Hippocampal formation (tissue), 2 donors: ENCODE data around the gene KCNH8.

ENCODE experiments used
- DNase-seq, 2 donors: peaks; one replicate each; lab custom pipeline; 2025; lab: John Stamatoyannopoulos, UW

KCNH8 gene

DNA sequence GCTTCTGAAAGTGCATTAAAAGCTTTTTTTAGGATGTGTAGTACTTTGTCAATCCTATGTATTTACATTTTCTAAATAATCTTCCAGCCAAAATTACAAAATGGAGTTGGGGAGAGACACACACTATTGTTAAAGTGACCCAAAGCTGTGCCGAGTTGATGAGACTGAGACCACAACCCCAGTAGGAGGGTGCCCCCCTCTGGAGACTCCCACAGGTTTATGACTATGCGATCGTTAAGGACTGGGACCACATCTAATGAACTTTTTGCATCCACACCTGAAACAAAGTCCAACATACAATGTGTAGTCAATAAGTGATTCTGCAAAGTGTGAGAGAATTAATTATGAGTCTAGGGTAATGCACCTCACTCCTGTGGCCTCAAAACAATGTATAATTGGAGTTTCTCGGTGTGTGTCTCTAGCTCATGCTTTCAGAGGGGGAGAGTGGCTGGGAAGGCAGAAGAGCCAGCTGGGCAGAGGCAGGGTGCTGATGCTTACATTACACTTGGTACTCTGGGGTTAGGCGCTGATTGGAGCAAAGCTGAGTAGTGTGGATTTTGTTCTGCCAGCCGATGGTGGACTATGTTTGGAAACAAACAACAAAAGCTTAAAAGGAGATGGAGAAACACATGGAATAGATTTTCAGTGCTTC lies 102.8 kb downstream of the KCNH8 start:
- peak in 1 of 2 donors; percentile 5 for DNase-seq

DNA sequence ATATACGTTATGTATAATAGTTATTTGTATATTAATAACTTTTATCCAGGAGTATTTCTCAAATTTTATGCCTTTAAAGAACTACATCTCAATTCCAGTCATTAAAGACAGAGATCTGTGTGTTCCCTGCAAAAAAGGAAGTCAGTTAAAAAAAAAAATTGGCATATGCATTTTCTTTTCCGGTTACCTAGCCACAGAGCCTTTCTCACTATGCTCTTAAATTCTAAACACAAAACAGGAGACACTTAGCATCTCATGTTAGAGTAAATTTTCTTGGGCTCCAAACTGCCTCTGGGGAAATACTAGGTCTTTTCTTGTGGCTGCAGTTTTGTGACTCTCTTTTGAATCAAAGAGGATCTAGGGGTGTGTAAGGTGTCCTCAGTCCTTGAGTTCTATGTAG lies 105.9 kb downstream of the KCNH8 start:
- no peak for DNase-seq

DNA sequence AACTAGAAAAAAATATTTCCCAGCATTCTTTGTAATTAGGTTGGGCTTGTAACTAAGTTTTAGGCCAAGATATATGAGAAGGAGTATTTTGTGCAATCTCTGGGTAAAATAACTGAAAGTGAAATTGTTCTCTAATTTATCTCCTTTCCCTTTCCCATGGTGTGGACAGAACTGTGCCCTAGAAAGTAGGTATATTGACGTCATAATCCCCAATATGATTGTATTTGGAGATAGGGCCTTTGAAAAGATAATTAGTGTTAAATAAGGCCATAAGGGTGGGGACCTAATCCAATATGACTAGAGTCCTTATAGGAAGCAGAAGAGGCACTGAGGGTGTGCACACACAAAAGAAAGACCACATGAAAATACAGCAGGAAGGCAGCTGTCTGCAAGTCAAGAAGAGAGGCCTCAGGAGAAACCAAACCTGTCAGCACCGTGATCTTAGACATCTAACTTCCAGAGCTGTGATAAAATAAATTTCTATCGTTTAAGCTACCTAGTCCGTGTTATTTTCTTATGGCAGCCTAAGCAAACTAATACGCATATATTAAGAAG lies 106.6 kb downstream of the KCNH8 start:
- DNase-seq: no peak

DNA sequence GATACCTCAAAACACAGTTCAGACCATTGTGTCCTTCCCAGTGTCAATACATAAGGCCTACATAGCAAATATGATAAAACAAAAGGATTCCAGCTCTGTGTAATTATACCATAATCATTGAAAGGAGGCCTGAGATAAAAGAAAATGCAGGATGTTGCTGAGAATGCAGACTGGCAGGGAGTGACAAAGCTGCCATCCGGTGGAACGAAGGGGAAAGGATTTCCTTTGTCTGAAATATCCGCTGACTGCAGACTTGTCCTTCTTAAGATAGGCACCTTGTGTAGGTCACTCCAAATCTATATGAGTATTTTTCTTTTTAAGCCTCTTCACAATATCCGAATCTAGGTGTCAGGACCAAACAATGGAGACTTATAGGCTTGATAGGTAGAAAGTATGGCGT lies 108.0 kb downstream of the KCNH8 start:
- DNase-seq: no peak

DNA sequence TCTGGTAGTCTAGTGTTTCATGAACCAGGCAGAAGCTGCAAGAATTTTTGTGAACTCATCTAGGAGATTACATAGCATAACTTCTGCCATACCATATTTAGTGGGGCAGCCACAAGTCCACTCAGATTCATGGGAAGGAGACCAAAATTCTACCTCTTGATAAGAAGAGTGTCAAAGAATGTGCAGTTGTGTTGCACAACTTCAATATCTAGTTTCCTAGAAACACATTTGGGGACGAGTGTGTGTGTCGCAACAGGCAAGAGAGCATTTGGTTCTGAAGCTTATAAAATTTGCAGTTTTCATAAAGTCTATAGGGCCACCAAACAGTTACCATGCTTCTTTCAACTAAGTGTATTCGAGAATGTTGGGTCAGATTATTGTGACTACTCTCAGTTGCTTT lies 115.3 kb downstream of the KCNH8 start:
- DNase-seq: no peak

DNA sequence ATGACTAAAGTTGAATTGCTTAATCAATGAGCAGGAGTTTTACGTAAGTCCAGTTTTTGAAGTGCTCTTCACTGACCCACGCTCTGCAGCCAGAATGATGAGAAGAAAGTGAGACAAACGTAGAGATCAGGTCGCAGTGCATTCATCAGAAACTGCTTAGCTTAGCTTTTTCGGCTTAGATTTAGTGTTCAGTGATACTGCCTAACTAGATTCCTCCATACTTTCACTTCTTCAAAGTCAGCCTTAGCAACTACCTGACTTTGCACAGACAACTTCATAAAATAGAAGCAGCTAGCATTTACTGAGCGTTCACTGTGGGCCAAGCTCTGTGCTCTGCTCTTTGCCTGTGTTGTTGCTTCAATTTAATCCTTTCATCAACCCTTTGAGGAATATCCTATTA lies 116.1 kb downstream of the KCNH8 start:
- DNase-seq: no peak

DNA sequence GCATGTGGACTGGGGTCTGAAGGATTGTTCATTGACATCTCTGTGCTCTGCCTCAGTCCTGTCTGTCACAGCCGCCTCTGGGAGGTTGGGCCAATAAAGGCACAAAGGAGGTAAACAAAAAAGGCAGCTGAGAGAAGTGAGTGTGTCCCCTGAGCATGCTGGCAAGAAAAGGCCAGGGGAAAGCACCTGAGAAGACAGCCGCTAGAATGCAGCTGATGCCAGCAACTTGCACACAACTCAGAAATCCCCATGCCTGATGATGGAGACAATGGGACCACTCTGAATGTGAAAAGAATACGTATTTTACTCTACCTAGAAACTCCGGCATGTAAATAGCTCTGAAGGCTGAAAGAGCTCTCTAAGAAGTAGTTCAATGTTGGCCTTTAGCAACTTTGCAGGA lies 118.7 kb downstream of the KCNH8 start:
- DNase-seq: no peak

DNA sequence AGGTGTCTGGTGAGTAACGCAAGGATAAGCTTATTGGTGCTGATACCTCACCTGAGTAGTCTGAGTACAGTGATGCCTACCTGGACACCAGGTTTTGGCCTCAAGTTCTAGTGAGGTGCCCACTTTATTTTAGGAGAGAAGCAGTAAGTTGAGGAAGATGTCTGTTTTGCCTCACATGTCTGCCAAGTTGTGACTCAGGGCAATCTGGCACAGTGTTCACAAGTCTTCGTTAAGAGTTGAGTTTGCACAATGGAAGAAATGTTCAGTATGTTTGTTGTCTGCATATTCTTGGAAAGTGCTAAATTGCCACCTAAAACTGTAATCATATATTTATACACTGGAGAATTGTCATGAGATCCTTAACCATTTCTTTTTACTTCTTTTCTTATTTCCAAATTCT lies 122.2 kb downstream of the KCNH8 start:
- DNase-seq: no peak

DNA sequence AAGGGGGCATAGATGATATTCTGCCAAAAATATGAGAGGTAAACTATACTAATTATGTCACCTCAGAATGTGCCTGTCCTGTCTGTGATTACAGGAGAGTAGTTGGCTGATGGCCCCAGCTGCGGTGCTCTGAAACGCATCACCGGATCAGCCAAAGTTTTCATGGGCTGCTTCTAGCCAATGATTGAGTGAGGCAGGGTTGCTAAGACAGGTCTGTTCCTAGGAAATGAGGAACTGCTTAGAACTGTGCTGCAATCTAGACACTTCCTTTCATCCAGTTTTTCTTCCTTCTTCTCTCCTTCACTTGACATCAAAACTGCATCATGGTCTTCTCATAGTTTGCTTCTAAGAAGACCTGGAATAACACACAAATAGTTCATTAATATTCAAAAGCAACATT lies 124.0 kb downstream of the KCNH8 start:
- DNase-seq: no peak

DNA sequence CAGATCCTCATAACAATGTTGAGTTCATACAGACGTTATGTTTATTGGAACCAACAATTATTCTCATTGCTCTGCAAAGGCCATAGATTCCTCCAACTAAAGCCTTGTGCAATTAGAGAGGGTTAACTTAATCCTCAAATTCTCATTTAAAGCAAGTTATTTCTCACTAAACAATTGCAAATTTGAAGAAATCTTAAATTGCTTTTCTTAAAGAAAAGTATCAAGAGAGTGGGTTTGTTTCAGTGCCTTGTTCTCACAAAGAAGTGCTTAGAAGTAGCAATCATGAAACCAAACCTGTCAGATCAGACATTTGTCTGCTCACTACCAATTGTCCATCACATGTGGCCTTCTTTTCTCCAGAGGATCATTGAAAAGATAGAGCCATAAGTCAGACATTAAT lies 124.8 kb downstream of the KCNH8 start:
- no peak for DNase-seq

DNA sequence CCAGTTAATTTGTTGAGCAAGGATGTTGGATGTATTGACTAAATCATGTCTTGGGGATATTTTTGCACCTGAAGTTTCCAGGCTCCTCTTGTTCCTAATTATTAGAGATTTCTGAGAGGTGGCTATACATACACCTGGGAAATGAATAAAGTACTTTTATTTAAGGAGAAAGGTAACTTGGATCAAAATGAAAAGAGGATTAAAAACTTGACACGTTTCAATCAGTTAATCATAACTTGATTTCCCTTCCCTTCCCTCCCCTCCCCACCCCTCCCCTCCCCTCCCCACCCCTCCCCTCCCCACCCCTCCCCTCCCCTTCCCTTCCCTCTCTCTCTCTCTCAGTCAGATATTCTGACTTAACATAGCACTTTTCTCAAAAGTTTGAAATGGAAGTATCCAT lies 126.3 kb downstream of the KCNH8 start:
- no peak for DNase-seq

DNA sequence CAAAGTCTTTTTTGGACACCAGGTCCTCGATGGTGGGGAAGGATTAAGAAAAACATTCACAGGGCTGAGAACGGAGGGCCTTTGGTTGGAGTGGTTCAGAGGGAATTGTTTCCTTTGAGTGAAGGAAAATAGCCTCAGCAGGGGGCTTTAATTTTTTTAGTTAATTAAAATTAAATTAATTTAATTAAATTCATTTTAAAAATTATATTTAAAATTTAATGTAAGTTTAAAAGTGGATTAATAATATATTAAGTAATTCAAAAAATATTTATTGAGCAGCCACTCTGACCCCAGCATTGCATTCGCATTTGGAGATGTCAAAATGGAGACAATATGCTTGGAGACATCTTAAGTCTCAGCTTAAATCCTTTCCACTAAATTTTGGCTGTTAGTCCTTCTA lies 136.7 kb downstream of the KCNH8 start:
- DNase-seq: no peak

DNA sequence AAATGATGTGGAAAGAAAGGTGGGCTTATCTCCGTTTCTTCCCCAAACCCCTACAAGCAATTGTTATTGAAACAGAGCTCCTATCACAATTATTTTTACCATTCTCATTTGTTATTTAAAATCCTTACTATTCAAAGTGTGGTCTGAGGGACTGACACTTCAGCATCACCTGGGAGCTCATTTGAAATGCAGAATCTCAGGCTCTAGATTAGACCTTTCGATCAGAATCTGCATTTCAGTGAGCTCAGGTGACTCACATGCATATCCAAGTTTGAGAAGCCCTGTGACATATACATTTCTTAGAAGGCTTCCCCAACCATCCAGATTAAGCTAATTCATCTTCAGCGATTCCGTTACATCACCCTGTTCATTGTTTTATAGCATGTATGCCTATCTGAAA lies 145.0 kb downstream of the KCNH8 start:
- DNase-seq: no peak

DNA sequence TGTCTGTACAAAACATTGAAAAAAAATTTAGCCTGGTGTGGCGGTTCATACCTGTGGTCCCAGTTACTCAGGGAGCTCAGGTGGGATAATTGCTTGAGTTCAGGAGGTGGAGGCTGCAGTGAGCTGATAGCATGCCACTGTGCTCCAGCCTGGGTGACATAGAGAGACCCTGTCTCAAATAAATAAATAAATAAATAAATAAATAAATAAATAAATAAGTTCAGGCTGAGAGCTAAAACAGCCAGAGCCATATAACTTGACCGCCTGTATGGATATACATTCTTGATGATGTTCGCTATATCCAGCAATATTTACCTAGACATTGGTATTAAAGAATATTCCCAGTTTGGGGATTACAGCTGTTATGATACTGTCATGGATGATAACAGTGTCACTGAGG lies 146.9 kb downstream of the KCNH8 start:
- DNase-seq: no peak

DNA sequence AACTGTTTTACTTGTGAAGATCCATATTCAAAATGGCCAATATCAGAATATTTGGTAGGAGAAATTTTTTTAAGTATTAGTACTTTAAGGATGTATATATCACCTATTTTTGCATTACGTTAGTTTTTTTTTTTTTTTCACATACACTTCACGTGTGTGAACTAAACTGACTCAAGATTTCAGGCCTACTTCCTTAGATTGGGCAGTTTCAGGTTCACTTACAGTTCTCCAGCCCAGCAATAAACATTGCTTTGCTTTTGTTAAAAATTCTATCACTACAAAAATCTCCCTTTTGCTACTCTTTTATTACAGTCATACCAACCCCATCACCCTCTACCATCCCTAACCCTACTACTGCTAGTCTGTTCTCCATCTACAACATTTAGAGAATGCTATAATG lies 183.6 kb downstream of the KCNH8 start:
- DNase-seq: no peak

DNA sequence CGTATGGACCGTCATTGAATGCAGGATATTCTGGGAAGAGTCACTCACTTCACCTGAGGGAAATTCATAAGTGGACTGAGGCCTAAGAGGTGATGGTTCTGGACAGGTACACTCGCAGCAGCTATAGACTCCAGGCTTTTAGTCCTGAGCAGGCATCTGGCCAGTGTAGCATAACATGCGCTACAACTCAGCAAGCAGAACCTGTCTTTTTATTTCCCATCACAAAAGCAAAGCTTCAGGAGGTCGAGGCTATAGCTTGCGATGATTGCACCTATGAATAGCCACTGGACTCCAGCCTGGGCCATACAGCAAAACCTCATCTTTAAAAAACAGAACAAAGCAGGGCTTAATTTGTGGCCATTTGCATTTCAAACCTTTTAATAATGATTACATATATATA lies 185.8 kb downstream of the KCNH8 start:
- DNase-seq: no peak

DNA sequence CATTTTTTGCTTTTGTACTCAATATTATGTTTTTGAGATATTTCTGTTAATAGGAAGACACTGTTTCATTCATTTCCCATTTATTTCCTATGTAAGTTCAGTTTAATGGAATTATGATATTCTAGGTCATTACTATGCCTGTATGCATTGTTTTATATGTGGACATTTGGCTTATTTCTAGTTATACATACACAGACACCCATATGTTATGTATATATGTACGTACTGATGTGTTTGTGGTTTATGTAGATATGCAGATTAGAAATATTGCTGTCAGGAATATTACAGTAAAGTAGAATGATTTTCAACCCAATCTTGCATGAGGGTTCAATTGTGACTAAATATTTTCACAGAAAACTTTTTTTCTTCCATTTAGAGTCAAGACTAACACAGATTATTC lies 190.5 kb downstream of the KCNH8 start:
- DNase-seq: no peak

DNA sequence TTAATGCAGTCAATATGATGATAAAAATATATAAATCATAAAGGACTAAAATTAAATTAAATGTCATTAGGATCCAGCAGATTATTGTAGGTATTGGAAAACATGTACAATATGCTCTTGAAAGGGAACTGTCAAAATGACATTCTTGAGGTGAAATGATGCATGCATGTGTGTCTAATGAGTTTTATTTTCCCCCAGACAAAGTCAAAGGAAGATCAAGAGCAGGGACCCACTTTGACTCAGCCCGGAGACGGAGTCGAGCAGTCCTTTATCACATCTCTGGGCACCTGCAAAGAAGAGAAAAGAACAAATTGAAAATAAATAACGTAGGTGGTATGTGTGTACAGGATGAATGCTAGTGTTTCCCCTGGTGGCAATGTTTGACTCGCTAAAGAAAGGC lies 194.1 kb downstream of the KCNH8 start:
- no peak for DNase-seq

DNA sequence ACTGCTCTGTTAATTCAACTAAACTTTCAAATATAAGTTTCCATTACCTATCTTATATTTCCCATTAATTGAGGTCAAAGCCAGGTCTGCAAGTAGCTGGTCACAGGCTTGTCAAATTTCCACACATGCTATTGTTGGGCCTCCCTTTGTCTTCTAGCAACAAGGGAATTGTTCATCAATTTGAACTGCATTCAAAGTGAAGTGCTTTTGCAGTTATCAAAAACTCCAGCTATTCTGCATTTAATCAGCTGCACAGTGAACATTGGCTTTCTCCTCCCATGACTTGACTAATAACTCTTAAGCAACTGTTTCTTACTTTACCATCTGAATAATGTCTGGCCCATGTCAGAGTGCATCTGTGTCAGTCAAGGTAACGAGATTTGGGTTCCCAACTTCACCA lies 198.4 kb downstream of the KCNH8 start:
- DNase-seq: peak in 1 of 2 donors; percentile 27

DNA sequence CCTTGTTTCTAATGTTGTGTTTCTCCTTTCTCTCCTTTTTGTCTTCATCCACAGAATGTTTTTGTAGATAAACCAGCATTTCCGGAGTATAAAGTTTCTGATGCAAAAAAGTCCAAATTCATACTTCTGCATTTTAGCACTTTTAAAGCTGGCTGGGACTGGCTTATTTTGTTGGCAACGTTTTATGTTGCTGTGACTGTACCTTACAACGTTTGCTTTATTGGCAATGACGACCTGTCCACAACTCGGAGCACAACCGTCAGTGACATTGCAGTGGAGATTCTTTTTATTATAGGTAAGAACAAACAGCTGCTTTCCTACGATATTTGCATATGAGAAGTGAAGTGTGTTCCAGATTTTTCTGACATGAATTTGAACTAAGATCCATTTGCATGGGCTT lies 199.4 kb downstream of the KCNH8 start:
- no peak for DNase-seq

DNA sequence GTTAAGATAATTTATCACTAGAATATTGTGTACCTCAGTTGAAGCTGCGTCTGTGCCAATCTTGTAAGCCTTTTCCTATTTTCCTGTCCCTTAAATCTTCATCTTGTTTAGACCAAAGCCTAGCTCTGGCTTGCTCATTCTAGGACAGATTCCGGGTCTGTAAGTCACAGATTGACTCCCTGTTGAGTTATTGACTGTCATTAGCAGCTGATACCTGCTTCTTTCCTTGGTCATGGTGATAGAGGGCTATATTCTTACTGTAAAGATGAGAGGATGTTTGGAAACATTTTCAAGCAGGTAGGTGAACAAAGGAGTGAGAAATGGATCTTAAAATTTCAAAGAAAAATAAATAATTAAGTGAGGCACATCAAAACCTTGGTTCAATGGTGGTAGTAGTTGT lies 200.2 kb downstream of the KCNH8 start:
- no peak for DNase-seq

DNA sequence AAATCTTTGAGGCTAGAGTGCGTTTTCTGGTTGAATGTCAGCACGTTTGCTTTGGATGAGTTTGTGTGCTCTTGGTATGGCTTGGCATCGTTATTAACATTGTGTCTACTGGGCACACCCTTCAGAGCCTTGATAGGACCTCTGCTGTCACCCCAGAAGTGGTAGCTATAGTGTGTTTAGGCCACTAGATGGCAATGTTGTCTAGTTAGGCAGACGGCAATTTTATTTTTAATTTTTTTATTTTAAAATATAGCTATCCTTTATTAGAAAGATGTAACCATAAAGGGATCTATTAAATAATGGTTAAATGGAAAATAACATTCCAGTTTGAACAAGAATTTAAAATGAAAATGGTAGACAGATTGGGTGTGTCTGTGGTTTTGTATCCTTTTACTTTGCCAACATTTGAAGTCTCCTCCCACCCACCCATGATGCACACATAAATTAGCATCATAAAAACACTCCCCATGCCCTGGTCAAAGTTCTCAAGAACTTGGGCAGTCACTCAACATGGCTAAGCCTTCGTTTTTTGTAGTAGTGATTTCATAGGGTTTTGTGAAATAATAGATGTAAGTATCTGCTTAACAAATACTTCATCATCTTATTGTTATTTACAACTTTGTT lies 200.7 kb downstream of the KCNH8 start:
- DNase-seq: peak in 1 of 2 donors; percentile 14

DNA sequence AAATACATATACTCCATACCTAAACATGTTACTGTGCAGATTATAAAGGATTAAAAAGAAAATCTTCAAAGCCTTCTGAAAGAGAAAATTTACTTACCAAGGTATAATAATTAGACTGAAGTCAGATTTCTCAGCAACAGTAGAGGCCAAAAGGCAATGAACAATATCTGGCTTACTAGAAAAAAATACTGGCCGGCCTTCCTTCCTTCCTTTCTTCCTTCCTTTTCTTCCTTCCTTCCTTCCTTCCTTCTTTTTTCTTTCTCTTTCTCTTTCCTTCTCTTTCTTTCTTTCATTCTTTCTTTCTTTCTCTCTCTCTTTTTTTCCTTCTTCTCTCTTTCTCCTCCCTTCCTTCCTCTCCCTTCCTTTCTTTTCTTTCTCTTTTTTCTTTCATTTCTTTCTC lies 209.6 kb downstream of the KCNH8 start:
- no peak for DNase-seq

DNA sequence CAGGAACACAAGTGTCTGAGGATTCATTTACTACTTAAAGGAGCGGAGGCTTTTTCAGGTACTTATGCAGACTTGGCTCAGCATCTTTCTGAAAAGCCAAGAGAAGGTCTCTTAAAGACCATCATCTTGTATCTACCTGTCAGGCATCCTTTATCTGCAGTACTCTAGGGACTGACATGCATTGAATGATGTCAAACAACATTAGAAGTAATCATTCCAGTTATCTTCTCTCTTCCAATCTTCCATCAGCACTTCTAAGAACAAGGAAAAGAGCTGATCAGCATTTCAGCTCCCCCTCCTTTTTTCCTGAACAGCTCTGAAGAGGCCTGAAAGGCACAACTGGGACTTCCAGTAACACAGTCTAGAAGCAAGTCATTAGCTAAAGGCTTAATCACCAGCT lies 214.8 kb downstream of the KCNH8 start:
- no peak for DNase-seq
